ENCODE data around the gene SLC7A1. TPM values are rescaled to one million over a fixed set of nuclear protein-coding genes. Genes with fewer than 3 reads are reported as not detected.

The SLC7A1 gene
- total RNA-seq, 1 donor from 2014 or later: 34.6 TPM

- ATAC-seq: peak; percentile 29
- no peak for DNase-seq (ENCODE audit: low spot score)
- intact Hi-C loops (cut with DNase I): no loop called here
Observed at GRCh38 chr13:29537736-29538651, 57.5 kb downstream of the SLC7A1 start.

GRCh38 chr13:29536853-29537252, 58.6 kb downstream of the SLC7A1 start:
- DNase-seq (ENCODE audit: low spot score): no peak
- intact Hi-C loops (cut with DNase I): no loop called here
- no peak for ATAC-seq

GRCh38 chr13:29535663-29536655, 59.5 kb downstream of the SLC7A1 start:
- intact Hi-C loops (cut with DNase I): no loop called here
- ATAC-seq (no peak), DNase-seq (ENCODE audit: low spot score) (no peak)

- intact Hi-C loops (cut with DNase I): no loop called here
- ATAC-seq (no peak), DNase-seq (ENCODE audit: low spot score) (no peak)
Observed at GRCh38 chr13:29534083-29534482, 61.4 kb downstream of the SLC7A1 start.

GRCh38 chr13:29532821-29533220, 62.7 kb downstream of the SLC7A1 start:
- no peak for DNase-seq (ENCODE audit: low spot score)
- intact Hi-C loops (cut with DNase I): no loop called here
- peak; percentile 39 for ATAC-seq

GRCh38 chr13:29532116-29532515, 63.4 kb downstream of the SLC7A1 start:
- intact Hi-C loops (cut with DNase I): no loop called here

GRCh38 chr13:29530901-29531300, 64.6 kb downstream of the SLC7A1 start:
- DNase-seq (ENCODE audit: low spot score): peak; percentile 31
- intact Hi-C loops (cut with DNase I): no loop called here
- peak; percentile 29 for ATAC-seq

More at GRCh38 chr13:29532116-29532515, 63.4 kb downstream of the SLC7A1 start:
- DNase-seq (ENCODE audit: low spot score): peak; percentile 17
- peak; percentile 38 for ATAC-seq

GRCh38 chr13:29529754-29530153, 65.7 kb downstream of the SLC7A1 start:
- no peak for ATAC-seq
- intact Hi-C loops (cut with DNase I): no loop called here
- DNase-seq (ENCODE audit: low spot score): peak; percentile 22

GRCh38 chr13:29527916-29528315, 67.6 kb downstream of the SLC7A1 start:
- DNase-seq (ENCODE audit: low spot score) (no peak), ATAC-seq (no peak)
- intact Hi-C loops (cut with DNase I): no loop called here

GRCh38 chr13:29527511-29527910, 68.0 kb downstream of the SLC7A1 start:
- ATAC-seq (no peak), DNase-seq (ENCODE audit: low spot score) (no peak)
- intact Hi-C loops (cut with DNase I): no loop called here

GRCh38 chr13:29526741-29527140, 68.7 kb downstream of the SLC7A1 start:
- intact Hi-C loops (cut with DNase I): no loop called here
- DNase-seq (ENCODE audit: low spot score) (no peak), ATAC-seq (no peak)

GRCh38 chr13:29525757-29526156, 69.7 kb downstream of the SLC7A1 start:
- DNase-seq (ENCODE audit: low spot score) (no peak), ATAC-seq (no peak)
- intact Hi-C loops (cut with DNase I): no loop called here

GRCh38 chr13:29524641-29525040, 70.8 kb downstream of the SLC7A1 start:
- DNase-seq (ENCODE audit: low spot score): no peak
- ATAC-seq: no peak
- intact Hi-C loops (cut with DNase I): no loop called here

GRCh38 chr13:29524176-29524575, 71.3 kb downstream of the SLC7A1 start:
- DNase-seq (ENCODE audit: low spot score) (no peak), ATAC-seq (peak; percentile 56)
- intact Hi-C loops (cut with DNase I): no loop called here

- DNase-seq (ENCODE audit: low spot score) (no peak), ATAC-seq (peak; percentile 85)
- intact Hi-C loops (cut with DNase I): no loop called here
Observed at GRCh38 chr13:29523199-29523961, 72.1 kb downstream of the SLC7A1 start.

GRCh38 chr13:29522044-29522685, 73.3 kb downstream of the SLC7A1 start:
- intact Hi-C loops (cut with DNase I): no loop called here
- no peak for DNase-seq (ENCODE audit: low spot score)

GRCh38 chr13:29521336-29521735, 74.2 kb downstream of the SLC7A1 start:
- no peak for ATAC-seq
- intact Hi-C loops (cut with DNase I): no loop called here
- DNase-seq (ENCODE audit: low spot score): no peak

More at GRCh38 chr13:29522044-29522685, 73.3 kb downstream of the SLC7A1 start:
- peak; percentile 85 for ATAC-seq

- intact Hi-C loops (cut with DNase I): no loop called here
- ATAC-seq (peak; percentile 30), DNase-seq (ENCODE audit: low spot score) (no peak)
Observed at GRCh38 chr13:29520671-29521070, 74.8 kb downstream of the SLC7A1 start.
